GM19395 (cell line): ENCODE results near the gene ZNF35.
A peak's percentile ranks its signal among the peaks of the same experiment; 100 is the strongest.
"Not testable (repeated sequence)": the region's sequence is repeated elsewhere in the genome, so short reads cannot be mapped to it uniquely, and the experiment has no call there.

Experiments
- ATAC-seq: cut with Tn5 transposase; IDR thresholded peaks from one replicate; pipeline ENCODE4 v1.9.1; 2021; ENCODE audit warnings: mild to moderate bottlenecking, moderate library complexity; ENCODE audit not compliant: unreplicated experiment

The ZNF35 gene

DNA sequence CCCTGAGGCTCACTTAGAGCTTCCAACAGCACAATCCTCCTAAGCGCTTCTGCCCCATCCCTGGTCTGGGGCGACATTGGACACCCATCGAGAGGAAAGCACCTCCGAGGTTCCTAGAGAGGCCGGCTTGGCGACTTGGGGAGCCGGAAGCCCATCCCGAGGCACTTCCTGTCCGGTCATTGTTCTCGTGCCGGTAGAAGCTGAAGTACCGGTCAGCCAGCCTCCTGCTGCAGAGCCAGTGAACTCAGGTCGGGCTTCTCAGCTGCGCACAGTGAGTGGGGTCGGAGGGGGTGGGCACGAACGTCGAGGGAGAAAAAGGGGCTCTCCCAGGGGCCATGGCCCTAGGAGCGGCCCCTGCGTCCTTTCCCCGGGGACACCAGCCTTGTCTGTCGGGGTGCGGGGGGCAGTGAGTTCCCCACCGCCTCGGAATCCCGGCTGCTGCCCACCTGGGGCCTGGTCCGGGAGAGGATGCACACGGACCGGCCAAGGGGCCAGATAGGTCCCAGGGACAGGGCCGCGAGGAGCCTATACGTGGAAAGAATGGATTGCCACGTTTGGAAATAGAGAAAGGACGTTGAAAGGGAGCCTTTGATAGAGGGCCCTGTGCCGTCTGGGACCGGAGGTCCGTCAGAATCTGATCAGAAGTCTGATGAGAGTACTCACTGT is at the start of gene ZNF35:
ZNF35 (plus strand) TSS at position 169 of the 666 bp plus-strand sequence. CDS start 2,336 bp downstream, outside the sequence.
- ATAC-seq, result peak; percentile 98

DNA sequence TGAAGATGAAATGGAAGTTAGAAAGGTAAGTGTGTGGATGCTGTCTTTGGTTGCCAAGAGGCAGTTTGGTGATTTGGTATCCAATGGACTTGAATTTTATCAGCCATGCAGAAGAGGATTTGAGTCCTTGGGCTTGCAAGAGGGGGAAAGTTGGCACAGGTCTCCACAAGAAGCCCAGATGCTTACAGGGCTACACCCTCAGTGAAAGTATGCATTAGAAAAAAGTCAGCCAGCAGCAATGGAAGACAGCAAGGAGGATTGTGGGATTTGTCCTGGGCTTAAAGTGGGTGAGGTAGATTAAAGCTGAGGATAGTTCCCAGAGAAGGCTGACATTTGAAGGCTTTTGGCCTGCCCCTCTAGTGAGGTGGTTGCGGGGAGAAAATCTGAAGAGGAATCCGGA is 46.8 kb upstream of the ZNF35 start:
- no peak for ATAC-seq

DNA sequence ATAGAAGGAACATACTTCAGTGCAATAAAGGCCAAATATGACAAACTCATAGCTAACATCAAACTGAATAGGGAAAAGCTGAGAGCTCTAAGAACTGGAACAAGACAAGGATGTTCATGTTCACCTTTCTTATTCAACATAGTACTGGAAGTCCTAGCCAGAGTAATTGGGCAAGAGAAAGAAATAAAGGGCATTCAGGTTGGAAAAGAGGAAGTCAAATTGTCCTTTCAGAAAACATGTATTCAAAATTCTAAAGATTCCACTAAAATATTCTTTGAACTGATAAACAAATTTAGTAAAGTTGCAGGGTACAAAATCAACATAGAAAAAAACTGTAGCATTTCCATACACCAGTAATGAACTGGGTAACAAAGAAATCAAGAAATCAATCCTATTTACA is 35.9 kb upstream of the ZNF35 start:
- ATAC-seq, result no peak

DNA sequence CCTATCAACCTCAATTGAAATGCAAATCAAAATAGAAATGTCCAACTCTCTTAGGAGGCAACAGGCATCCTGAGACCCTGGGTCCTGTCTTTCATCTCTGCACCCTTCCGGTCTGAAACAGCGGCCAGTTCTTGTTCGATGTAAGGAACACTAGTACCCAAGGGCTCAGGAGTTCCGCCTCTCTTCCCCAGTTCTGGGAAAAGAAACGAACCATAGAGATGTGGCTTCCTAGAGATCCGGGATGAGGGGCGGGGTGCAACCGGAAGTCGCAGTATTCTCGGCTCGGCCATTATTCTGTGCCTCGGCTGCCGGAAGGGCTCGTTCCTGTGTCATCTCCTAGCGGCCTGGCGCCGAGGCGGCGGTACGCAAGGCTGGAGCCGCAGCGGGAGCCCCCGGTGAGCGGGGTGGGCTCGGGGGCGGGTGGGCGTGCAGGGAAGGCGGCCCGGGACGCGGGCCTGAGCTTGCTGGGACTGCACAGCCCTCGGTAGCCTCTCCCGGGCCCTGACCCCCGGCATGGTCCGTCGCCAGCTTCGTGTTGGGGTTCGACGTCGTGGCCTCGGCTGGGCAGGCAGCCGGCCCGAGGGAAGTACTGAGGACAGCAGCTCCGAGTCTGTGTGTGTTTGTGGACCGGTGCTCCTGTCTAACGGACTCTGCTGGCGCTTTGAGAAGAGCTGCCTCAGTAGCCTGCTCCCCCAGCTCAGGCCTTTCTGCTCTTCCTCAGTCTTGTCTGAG is 23.6 kb upstream of the ZNF35 start, which contains the start of gene ZNF197:
ZNF197 (plus strand) TSS at position 288 of the 732 bp plus-strand sequence. CDS start 4,119 bp downstream, outside the sequence.
- ATAC-seq, result peak; percentile 96

DNA sequence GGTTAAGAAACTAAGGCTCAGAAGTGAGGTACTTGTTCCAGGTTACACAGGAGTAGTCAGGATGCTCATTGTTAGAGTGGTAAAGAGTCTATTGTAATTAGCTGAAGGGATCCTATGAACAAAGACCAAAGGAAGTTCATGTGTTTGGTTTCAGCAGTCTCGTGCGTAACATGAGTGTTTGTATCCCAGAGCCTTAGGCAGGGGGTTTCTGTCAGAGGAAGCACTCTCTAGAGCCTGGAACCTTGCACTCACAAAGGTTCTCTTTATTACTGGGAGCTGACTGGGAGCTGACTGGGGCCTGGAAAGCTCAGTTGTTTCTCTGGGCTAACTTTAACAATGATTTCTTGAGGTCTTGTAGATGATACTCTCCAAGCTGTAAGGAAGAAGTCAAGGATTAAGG is 19.8 kb upstream of the ZNF35 start:
- ATAC-seq, result no peak

DNA sequence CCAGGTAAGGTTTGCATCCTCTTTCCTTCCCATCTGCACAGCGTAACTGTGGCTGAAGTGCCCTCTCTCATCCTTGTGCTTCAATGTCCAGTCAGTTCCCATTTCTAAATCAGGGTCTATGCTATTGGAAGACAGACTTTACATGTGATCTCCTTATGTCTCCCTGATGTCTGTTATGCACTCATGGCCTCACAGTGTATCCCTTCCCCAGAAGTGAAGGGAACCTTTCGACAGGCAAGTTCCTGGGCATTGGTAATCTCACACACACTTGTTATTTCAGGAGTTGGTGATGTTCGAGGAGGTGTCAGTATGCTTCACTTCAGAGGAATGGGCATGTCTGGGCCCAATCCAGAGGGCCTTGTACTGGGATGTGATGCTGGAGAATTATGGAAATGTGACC is 16.3 kb upstream of the ZNF35 start:
- ATAC-seq, result no peak

DNA sequence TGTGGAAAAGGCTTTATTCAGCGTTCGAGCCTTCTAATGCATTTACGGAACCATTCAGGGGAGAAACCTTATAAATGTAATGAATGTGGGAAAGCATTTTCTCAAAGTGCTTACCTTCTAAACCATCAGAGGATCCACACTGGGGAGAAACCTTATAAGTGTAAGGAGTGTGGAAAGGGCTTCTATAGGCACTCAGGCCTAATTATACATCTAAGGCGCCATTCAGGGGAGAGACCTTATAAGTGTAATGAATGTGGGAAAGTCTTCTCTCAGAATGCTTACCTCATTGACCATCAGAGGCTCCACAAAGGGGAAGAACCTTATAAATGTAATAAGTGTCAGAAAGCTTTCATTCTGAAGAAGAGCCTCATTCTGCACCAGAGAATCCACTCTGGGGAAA is 6.2 kb upstream of the ZNF35 start:
- ATAC-seq, result no peak

DNA sequence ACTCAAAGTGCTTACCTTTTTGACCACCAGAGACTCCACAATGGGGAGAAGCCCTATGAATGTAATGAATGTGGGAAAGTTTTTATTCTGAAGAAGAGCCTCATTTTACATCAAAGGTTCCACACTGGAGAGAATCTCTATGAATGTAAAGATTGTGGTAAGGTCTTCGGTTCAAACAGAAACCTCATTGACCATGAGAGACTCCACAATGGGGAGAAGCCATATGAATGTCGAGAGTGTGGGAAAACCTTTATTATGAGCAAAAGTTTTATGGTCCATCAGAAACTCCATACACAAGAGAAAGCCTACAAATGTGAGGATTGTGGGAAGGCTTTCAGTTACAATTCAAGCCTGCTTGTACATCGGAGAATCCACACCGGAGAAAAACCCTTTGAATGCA is 5.5 kb upstream of the ZNF35 start:
- ATAC-seq, result no peak

DNA sequence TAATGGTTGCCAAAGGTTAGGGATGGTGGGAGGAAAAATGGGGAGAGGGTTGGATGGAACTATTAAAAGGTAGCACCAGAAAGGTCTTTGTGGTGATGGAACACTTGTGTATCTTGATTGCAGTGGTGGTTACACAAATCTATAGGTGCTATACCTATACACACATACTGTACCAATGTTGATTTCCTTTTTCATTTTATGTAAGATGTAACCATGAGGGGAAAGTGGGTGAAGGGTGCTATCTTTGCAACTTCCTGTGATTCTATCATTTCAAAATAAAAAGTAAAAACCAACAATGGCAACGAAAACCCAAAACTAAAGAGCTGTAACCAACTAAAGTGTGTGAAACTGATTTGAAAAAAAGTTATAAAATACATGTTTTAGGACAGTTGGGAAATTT is 761 bp upstream of the ZNF35 start:
- no peak for ATAC-seq

DNA sequence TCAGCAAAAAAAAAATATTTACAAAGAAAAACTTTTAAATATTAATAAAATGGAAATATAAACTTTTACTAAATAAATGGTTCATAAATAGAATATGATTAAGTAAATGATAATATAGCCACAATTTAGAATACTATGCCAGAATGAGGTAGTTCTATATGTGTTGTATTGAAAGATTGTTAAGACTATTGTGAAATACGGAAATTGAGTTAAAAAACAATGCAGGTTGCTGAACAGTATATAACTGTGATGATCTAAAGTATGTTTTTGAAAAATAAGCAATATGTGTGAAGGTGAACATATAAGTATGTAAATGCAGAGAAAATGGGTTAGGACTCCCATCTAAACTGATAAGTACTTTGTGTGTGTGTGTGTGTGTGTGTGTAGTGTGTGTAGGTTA is 1.2 kb downstream of the ZNF35 start:
- ATAC-seq, result no peak

DNA sequence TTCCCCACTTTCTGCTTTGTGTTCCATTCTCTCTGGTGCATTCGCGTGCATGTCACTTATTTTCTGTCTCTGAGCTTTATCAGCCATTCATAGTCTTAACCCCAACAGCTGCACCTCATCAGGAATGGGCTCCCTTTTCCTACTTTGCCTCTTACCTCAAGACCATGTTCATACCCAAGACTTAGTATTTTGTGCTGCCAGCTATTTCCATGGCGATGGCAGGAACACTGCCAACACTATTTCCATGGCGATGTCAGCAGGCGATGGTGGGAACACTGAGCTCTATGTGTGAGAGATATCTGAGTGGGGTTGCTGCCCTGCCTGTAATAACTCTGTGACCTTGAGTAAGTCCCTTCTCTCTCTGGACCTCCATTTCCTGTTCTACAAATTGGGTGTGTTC is 5.5 kb downstream of the ZNF35 start:
- no peak for ATAC-seq

DNA sequence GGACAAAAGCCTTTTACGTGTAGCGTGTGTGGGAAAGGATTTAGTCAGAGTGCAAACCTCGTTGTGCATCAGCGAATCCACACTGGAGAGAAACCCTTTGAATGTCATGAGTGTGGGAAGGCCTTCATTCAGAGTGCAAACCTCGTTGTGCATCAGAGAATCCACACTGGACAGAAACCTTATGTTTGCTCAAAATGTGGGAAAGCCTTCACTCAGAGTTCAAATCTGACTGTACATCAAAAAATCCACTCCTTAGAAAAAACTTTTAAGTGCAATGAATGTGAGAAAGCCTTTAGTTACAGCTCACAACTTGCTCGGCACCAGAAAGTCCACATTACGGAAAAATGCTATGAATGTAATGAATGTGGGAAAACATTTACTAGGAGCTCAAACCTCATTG is 10.5 kb downstream of the ZNF35 start:
- ATAC-seq, result no peak

DNA sequence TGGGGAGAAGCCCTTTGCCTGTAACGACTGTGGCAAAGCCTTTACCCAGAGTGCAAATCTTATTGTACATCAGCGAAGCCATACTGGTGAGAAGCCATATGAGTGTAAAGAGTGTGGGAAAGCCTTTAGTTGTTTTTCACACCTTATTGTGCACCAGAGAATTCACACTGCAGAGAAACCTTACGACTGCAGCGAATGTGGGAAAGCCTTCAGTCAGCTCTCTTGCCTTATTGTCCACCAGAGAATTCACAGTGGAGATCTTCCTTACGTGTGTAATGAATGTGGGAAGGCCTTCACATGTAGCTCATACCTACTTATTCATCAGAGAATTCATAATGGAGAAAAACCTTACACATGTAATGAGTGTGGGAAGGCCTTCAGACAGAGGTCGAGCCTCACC is 10.9 kb downstream of the ZNF35 start:
- ATAC-seq, result no peak

DNA sequence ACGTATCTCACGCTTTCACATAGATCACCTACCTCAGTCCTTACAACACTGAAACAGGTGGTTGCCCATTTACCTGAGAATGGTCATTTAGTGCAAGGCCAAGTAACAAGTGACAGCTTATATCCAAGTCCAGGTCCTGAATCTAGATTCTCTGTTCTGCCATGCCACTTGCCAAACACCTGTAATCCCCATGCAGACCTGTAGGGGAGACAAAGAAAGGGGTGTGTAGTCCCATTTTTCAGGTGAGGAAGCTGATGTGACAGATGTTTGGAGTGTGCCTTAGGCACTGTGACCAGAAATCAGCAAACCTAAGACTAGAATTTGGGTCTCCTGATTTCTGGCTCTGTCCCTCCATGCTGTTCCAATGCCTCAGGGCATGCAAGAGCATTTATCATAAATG is 12.7 kb downstream of the ZNF35 start:
- no peak for ATAC-seq

DNA sequence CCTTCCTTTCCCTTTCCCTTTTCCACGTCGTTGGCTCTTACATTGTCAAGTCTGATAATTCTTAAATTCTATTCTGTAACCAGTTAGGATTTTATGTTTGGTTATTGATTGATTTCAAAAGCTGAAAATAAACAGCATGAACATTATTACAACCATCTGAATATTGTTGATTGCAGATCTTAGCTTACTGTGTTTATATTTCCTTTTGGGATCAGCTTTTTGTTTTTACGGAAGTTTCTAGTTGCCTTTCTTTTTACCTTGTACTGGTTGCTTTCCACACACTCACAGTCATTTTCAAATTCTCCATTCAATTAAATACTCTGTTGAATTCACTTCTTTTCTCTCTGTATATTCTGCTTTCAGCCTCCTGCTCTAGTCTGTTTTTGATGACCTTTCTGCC is 16.6 kb downstream of the ZNF35 start:
- ATAC-seq, result no peak

DNA sequence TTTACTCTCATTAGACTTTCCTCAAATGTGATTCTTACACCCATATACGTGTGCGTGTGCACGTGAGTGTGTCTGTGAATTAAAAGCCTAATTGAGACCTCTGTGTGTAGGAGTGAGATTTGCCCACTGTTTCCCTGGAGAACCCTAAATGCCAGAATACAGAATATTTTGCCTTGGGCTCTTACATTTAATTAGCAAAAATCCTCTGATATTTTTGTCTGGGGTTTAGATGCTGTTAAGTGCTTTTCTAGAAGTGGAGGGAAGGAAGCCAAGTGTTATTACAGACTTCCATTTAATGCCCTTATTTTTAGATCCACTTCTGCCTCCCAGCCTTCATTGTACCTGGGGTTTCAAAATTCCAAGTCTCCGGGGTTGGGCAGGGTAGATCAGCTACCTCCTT is 17.8 kb downstream of the ZNF35 start:
- no peak for ATAC-seq

DNA sequence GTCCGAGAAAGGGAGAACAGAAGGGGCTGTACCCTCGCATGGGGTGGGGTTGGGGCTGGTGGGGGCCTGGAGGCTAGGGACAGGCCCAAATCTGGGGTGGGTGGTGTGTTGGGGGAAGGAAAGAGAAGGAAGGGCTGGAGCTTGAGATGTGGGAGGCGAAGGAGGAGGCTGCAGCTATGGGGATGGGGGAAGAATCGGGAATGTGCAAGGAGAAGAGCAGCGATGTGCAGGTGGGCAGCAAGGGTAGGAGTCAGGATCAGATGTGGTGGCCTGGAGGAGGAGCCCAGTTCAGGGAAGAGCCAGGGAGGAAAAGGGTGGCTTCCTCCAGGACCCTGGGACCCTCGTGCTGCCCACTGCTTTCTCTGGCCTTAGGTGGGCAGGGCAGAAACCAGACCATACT is 21.2 kb downstream of the ZNF35 start:
- no peak for ATAC-seq

DNA sequence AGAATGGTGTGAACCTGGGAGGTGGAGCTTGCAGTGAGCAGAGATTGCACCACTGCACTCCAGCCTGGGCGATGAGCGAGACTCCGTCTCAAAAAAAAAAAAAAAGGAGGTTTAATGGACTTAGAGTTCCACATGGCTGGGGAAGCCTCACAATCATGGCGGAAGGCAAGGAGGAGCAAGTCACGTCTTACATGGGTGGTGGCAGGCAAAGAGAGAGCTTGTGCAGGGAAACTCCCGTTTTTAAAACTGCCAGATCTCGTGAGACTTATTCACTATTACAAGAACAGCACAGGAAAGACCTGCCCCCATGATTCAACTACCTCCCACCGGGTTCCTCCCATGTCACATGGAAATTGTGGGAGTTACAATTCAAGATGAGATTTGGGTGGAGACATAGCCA is 24.9 kb downstream of the ZNF35 start:
- not testable (repeated sequence) for ATAC-seq

DNA sequence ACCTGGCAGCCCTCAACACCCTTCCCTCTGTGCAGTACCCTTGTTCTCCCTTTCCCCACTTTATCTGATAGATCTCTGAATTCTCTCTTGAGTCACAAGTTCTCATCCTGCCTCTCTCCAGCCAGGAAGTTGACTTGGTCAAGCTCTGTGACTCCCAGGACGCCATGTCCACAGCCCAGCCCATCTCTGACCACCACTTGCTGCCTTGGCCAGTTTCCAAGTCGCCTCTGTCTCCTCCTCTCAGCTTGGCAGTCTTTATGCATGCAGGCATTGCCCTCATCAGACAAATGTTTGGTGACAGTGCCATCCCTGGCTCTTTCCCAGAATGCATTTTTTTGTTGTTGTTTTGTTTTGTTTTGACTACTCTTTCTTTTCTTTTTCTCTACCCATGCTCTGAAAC is 25.7 kb downstream of the ZNF35 start:
- ATAC-seq, result no peak

DNA sequence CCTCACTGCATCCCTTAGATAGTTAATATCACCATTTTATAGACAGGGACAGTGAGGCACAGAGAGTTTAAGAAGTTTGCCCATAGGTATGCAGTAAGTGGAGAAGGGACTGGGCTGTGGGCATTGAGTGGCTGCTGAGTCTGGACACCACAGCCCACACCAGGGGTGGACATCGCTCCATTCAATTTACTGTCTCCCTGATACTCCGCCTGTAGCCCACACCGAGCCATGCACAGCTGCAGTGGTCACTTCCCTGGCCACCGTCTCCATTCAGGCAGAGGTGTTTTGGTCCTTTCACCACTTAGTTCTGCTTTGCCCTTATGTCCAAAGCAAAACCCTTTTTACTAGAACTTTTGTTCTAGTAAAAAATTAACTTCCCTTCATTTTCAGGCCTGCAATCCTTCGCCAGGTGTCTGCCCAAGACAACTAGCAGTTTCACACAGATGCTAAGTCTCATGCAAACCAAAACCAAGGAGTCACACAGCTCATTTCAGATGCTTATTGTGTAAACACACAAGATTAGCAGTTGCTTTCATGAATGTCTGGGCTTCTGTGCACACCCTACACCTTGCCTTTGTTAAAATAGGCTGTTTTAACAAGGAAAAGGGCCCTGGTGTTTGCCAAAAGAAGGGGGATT is 30.1 kb downstream of the ZNF35 start:
- ATAC-seq, result no peak

DNA sequence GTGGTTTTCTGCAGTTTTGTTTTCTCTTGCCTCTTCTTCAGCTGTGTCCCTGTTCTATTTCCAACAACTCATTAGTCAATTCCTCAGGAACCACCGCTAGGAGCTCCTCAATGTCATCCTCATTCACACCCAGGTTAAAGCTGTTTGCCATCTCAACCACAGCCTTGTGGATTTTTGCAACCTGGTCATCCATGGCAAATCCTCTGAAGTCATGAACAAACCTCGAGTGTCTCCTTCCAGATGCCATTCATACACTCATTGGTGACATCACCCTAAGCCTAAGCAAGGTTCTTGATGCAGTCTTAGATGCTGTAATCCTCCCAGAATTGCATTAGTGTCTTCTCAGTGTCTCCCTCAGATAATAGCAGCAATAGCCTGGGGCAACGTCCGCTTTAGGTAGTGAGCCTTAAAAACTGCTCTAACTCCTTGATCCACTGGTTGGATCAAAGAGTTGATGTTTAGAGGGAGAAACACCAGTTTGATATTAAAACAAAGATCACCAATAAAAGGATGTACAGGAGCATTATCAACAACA is 32.5 kb downstream of the ZNF35 start:
- ATAC-seq, result no peak
